ENCODE measurements around the gene FOXJ1. TPM values are rescaled to one million over a fixed set of nuclear protein-coding genes. Genes with fewer than 3 reads are reported as not detected.

FOXJ1 gene
- total RNA-seq, 6 experiments from 2014 or later, result not detected

- H3K27me3 Mint-ChIP-seq (ENCODE audit: insufficient read depth), result peaks cover 46% of the 10 kb centered on the region
- H3K27ac Mint-ChIP-seq, result no peak overlapping the region
- no peaks in the 10 kb centered on the region for H3K9me3 Mint-ChIP-seq
- DNase-seq, result peak; percentile 30
- no peaks in the 10 kb centered on the region for H3K4me1 Mint-ChIP-seq (ENCODE audit: low read depth)
- no peak overlapping the region for H3K4me3 Mint-ChIP-seq
- H3K36me3 Mint-ChIP-seq (ENCODE audit: low read depth), result no peaks in the 10 kb centered on the region
- TF ChIP-seq, protein P1, sequence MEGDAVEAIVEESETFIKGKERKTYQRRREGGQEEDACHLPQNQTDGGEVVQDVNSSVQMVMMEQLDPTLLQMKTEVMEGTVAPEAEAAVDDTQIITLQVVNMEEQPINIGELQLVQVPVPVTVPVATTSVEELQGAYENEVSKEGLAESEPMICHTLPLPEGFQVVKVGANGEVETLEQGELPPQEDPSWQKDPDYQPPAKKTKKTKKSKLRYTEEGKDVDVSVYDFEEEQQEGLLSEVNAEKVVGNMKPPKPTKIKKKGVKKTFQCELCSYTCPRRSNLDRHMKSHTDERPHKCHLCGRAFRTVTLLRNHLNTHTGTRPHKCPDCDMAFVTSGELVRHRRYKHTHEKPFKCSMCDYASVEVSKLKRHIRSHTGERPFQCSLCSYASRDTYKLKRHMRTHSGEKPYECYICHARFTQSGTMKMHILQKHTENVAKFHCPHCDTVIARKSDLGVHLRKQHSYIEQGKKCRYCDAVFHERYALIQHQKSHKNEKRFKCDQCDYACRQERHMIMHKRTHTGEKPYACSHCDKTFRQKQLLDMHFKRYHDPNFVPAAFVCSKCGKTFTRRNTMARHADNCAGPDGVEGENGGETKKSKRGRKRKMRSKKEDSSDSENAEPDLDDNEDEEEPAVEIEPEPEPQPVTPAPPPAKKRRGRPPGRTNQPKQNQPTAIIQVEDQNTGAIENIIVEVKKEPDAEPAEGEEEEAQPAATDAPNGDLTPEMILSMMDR (IDR thresholded peaks at IDR 0.05), result peak; percentile 57
Observed at GRCh38 chr17:76153640-76154039, 12.6 kb upstream of the FOXJ1 start.

- no peak for DNase-seq
- Mint-ChIP-seq H3K27me3 (ENCODE audit: insufficient read depth) (peaks cover 44% of the 10 kb centered on the region), H3K9me3 (no peaks in the 10 kb centered on the region), H3K36me3 (ENCODE audit: low read depth) (no peaks in the 10 kb centered on the region), H3K27ac (no peak overlapping the region), H3K4me3 (no peak overlapping the region), H3K4me1 (ENCODE audit: low read depth) (no peaks in the 10 kb centered on the region)
- TF ChIP-seq, protein P1 (IDR thresholded peaks at IDR 0.05), result no peak
Observed at GRCh38 chr17:76153202-76153601, 12.2 kb upstream of the FOXJ1 start.

GRCh38 chr17:76152591-76152990 lies 11.5 kb upstream of the FOXJ1 start:
- no peaks in the 10 kb centered on the region for H3K4me1 Mint-ChIP-seq (ENCODE audit: low read depth)
- no peaks in the 10 kb centered on the region for H3K36me3 Mint-ChIP-seq (ENCODE audit: low read depth)
- H3K9me3 Mint-ChIP-seq, result no peaks in the 10 kb centered on the region
- H3K27ac Mint-ChIP-seq, result no peak overlapping the region
- no peak overlapping the region for H3K4me3 Mint-ChIP-seq
- TF ChIP-seq, protein P1 (IDR thresholded peaks at IDR 0.05), result no peak
- peaks cover 38% of the 10 kb centered on the region for H3K27me3 Mint-ChIP-seq (ENCODE audit: insufficient read depth)
- DNase-seq, result no peak

- no peaks in the 10 kb centered on the region for H3K4me1 Mint-ChIP-seq (ENCODE audit: low read depth)
- TF ChIP-seq, protein P1 (IDR thresholded peaks at IDR 0.05), result no peak
- no peak for DNase-seq
- H3K9me3 Mint-ChIP-seq, result no peaks in the 10 kb centered on the region
- peaks cover 34% of the 10 kb centered on the region for H3K27me3 Mint-ChIP-seq (ENCODE audit: insufficient read depth)
- H3K36me3 Mint-ChIP-seq (ENCODE audit: low read depth), result no peaks in the 10 kb centered on the region
- no peak overlapping the region for H3K4me3 Mint-ChIP-seq
- H3K27ac Mint-ChIP-seq, result no peak overlapping the region
Observed at GRCh38 chr17:76151896-76152454, 10.9 kb upstream of the FOXJ1 start.

GRCh38 chr17:76150712-76151622 lies 9.9 kb upstream of the FOXJ1 start:
- no peak overlapping the region for H3K27ac Mint-ChIP-seq
- TF ChIP-seq, protein P1 (IDR thresholded peaks at IDR 0.05), result no peak
- no peaks in the 10 kb centered on the region for H3K9me3 Mint-ChIP-seq
- no peaks in the 10 kb centered on the region for H3K4me1 Mint-ChIP-seq (ENCODE audit: low read depth)
- no peak for DNase-seq
- H3K27me3 Mint-ChIP-seq (ENCODE audit: insufficient read depth), result peaks cover 25% of the 10 kb centered on the region
- no peaks in the 10 kb centered on the region for H3K36me3 Mint-ChIP-seq (ENCODE audit: low read depth)
- no peak overlapping the region for H3K4me3 Mint-ChIP-seq

All from HFFc6 (cell line).